NCI-H128 (cell line): ENCODE measurements around the gene PANK1.
"Not testable (repeated sequence)": the region's sequence is repeated elsewhere in the genome, so short reads cannot be mapped to it uniquely, and the experiment has no call there.

Source experiments
- DNase-seq: peaks from one replicate; lab custom pipeline; 2025; ENCODE audit not compliant: unreplicated experiment; lab: John Stamatoyannopoulos, UW

The PANK1 gene

GRCh38 chr10:89622151-89622550, 22.9 kb downstream of the PANK1 start:
- no peak for DNase-seq

GRCh38 chr10:89621438-89621837, 23.6 kb downstream of the PANK1 start:
- no peak for DNase-seq

GRCh38 chr10:89620296-89620695, 24.7 kb downstream of the PANK1 start:
- DNase-seq = not testable (repeated sequence)

GRCh38 chr10:89615824-89616223, 29.2 kb downstream of the PANK1 start:
- DNase-seq = no peak

- DNase-seq = no peak
These were observed 29.9 kb downstream of the PANK1 start for GRCh38 chr10:89615112-89615511.

- DNase-seq = no peak
These were observed 31.5 kb downstream of the PANK1 start for GRCh38 chr10:89613582-89613981.

- no peak for DNase-seq
These were observed 33.8 kb downstream of the PANK1 start for GRCh38 chr10:89611282-89611681.

GRCh38 chr10:89609833-89610346, 35.2 kb downstream of the PANK1 start:
- no peak for DNase-seq

GRCh38 chr10:89604200-89604599, 40.8 kb downstream of the PANK1 start:
- DNase-seq = no peak

GRCh38 chr10:89602919-89603318, 42.1 kb downstream of the PANK1 start:
- no peak for DNase-seq

GRCh38 chr10:89601728-89602361, 43.2 kb downstream of the PANK1 start:
- no peak for DNase-seq

GRCh38 chr10:89600041-89600440, 45.0 kb downstream of the PANK1 start:
- DNase-seq = no peak

- no peak for DNase-seq
These were observed 52.0 kb downstream of the PANK1 start for GRCh38 chr10:89593043-89593442.

GRCh38 chr10:89592539-89592938, 52.5 kb downstream of the PANK1 start:
- no peak for DNase-seq

- no peak for DNase-seq
These were observed 53.2 kb downstream of the PANK1 start for GRCh38 chr10:89591796-89592271.

- DNase-seq = no peak
These were observed 53.8 kb downstream of the PANK1 start for GRCh38 chr10:89591111-89591795.

GRCh38 chr10:89590326-89590725, 54.7 kb downstream of the PANK1 start:
- DNase-seq = no peak

GRCh38 chr10:89589101-89589720, 55.8 kb downstream of the PANK1 start:
- no peak for DNase-seq

GRCh38 chr10:89588671-89589070, 56.4 kb downstream of the PANK1 start:
- no peak for DNase-seq

GRCh38 chr10:89582022-89582421, 63.0 kb downstream of the PANK1 start:
- DNase-seq = no peak

GRCh38 chr10:89580243-89580642, 64.8 kb downstream of the PANK1 start:
- DNase-seq = no peak

GRCh38 chr10:89576696-89577095, 68.3 kb downstream of the PANK1 start:
- DNase-seq = no peak
